ENCODE results near the gene SLC25A25. TPM values are rescaled to one million over a fixed set of nuclear protein-coding genes. Genes with fewer than 3 reads are reported as not detected.

SLC25A25 gene
- total RNA-seq, 6 experiments from 2014 or later = 21.2 to 81.5 (median 53.3) TPM

DNA sequence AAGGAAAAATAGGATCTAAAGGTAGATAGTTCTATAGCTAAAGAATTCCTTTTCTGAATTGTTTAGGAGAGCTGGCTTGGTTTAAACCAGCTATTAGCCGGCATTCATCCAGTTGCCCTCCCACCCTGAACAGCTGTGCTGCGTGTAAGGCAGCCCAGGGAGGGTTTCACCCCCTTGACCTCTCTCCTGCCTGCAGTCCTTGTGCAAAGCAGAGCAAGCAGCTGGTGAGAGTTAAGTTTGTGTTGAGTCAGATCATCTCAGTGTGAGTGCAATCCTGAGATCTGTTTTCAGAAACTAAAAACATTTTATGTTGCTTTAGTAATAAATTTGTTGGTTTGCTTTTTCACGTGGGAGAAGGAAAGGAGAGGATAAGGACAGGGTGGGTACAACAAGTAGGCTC is 13.0 kb downstream of the SLC25A25 start:
- TF ChIP-seq POLR2A (IDR thresholded peaks at IDR 0.05) = no peak
- TF ChIP-seq, protein P1, sequence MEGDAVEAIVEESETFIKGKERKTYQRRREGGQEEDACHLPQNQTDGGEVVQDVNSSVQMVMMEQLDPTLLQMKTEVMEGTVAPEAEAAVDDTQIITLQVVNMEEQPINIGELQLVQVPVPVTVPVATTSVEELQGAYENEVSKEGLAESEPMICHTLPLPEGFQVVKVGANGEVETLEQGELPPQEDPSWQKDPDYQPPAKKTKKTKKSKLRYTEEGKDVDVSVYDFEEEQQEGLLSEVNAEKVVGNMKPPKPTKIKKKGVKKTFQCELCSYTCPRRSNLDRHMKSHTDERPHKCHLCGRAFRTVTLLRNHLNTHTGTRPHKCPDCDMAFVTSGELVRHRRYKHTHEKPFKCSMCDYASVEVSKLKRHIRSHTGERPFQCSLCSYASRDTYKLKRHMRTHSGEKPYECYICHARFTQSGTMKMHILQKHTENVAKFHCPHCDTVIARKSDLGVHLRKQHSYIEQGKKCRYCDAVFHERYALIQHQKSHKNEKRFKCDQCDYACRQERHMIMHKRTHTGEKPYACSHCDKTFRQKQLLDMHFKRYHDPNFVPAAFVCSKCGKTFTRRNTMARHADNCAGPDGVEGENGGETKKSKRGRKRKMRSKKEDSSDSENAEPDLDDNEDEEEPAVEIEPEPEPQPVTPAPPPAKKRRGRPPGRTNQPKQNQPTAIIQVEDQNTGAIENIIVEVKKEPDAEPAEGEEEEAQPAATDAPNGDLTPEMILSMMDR (IDR thresholded peaks at IDR 0.05) = no peak
- H3K9me3 ChIP-seq = no peaks in the 10 kb centered on the region
- H3K36me3 ChIP-seq = no peaks in the 10 kb centered on the region
- intact Hi-C loops (cut with DNase I) = no loop called here
- peak in 1 of 4 donors; percentile 27 for ATAC-seq
- peaks cover 0 to 40% (median 7%) of the 10 kb centered on the region in 4 donors for H3K4me1 ChIP-seq
- no peak for DNase-seq
- no peak overlapping the region for H3K27ac ChIP-seq
- H3K27me3 ChIP-seq = no peaks in the 10 kb centered on the region
- WGBS (ENCODE audit: insufficient coverage, low coverage, low lambda C conversion rate, missing lambda C conversion rate) = 39% methylated on average over 3 of the region's 3 CpGs
- no peak overlapping the region for H3K4me3 ChIP-seq

DNA sequence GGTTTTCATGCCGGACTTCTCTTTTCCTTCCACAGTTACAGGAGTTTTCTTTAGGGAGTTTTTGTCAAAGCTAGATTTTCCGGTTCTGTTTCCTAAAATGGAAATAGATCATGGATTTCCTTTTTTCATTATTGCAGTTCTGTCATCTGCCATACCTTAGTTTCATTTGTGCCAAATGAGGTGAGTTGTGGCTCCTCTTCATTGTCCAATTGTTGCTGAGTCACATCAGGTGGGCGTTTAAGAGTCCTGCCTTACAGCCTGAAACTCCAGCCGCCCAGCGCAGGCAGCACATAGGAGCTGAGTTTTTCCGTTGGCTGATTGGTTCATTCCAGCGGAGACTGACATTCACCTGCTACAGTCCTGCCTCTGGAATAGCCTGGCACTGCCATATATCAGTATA is 14.1 kb downstream of the SLC25A25 start:
- peaks cover 0 to 40% (median 7%) of the 10 kb centered on the region in 4 donors for H3K4me1 ChIP-seq
- intact Hi-C loops (cut with DNase I) = no loop called here
- WGBS (ENCODE audit: insufficient coverage, low coverage, low lambda C conversion rate, missing lambda C conversion rate) = 80% methylated on average over 5 of the region's 7 CpGs

DNA sequence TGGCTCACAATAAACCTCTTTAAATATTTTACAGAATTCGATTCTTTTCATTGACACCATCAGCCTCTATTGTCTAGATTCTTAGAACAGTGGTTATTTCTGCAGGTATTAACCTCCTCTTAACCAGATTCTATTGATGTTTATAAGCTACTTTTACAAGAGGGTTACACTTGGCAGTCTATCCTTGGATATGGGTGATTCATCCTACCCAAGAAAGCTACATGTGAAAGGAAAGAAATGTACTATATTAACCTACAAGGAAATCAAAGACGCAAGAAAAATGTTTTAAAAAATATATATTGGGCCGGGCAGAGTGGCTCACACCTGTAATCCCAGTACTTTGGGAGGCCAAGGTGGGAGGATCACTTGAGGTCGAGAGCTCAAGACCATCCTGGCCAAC is 16.7 kb downstream of the SLC25A25 start:
- WGBS (ENCODE audit: insufficient coverage, low coverage, low lambda C conversion rate, missing lambda C conversion rate) = 88% methylated on average over 4 of the region's 4 CpGs
- no peaks in the 10 kb centered on the region for H3K9me3 ChIP-seq
- H3K4me3 ChIP-seq = no peak overlapping the region
- H3K27me3 ChIP-seq = no peaks in the 10 kb centered on the region
- ATAC-seq (no peak), DNase-seq (no peak)
- H3K36me3 ChIP-seq = no peaks in the 10 kb centered on the region
- peaks cover 0 to 18% (median under 1%) of the 10 kb centered on the region in 4 donors for H3K4me1 ChIP-seq
- no peak overlapping the region for H3K27ac ChIP-seq
- no peak for TF ChIP-seq POLR2A (IDR thresholded peaks at IDR 0.05)
- TF ChIP-seq, protein P1 (IDR thresholded peaks at IDR 0.05) = no peak
- intact Hi-C loops (cut with DNase I) = no loop called here

More for the DNA sequence above, 14.1 kb downstream of the SLC25A25 start:
- no peak for TF ChIP-seq POLR2A (IDR thresholded peaks at IDR 0.05)
- TF ChIP-seq, protein P1 (IDR thresholded peaks at IDR 0.05) = no peak
- H3K27ac ChIP-seq = no peak overlapping the region
- no peak for ATAC-seq
- no peak overlapping the region for H3K4me3 ChIP-seq
- H3K9me3 ChIP-seq = no peaks in the 10 kb centered on the region
- no peaks in the 10 kb centered on the region for H3K27me3 ChIP-seq
- no peak for DNase-seq
- H3K36me3 ChIP-seq = no peaks in the 10 kb centered on the region

DNA sequence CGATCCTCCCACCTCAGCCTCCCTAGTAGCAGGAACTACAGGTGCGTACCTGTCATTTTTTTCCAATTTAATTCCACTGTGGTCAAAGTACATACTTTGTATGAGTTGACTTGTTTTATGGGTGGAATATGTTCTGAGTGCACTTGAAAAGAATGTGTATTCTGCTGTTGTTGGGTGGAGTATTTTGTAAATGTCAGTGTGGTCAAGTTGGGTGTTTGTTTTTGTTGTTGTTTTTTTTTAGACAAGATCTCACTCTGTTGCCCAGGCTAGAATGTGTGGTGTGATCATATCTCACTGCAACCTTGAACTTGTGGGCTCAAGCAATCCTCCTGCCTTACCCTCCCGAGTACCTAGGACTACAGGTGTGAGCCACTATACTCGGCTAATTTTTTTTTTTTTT is 17.9 kb downstream of the SLC25A25 start:
- intact Hi-C loops (cut with DNase I) = no loop called here

More for the DNA sequence above, 17.9 kb downstream of the SLC25A25 start:
- TF ChIP-seq, protein P1 (IDR thresholded peaks at IDR 0.05) = no peak
- no peak for TF ChIP-seq POLR2A (IDR thresholded peaks at IDR 0.05)
- H3K4me3 ChIP-seq = no peak overlapping the region
- H3K27ac ChIP-seq = no peak overlapping the region
- WGBS (ENCODE audit: insufficient coverage, low coverage, low lambda C conversion rate, missing lambda C conversion rate) = 82% methylated on average over 4 of the region's 4 CpGs
- DNase-seq (no peak), ATAC-seq (no peak)
- peaks cover 0 to 14% (median 0%) of the 10 kb centered on the region in 4 donors for H3K4me1 ChIP-seq
- no peaks in the 10 kb centered on the region for H3K9me3 ChIP-seq
- no peaks in the 10 kb centered on the region for H3K27me3 ChIP-seq
- no peaks in the 10 kb centered on the region for H3K36me3 ChIP-seq

All from right lobe of liver (tissue), 6 donors.